Activated CD8-positive, alpha-beta T cell treated with anti-CD3 and anti-CD28 coated beads for 36 hours (primary cell): Measurements from ENCODE around the gene SUSD4. TPM values are rescaled to one million over a fixed set of nuclear protein-coding genes. Genes with fewer than 3 reads are reported as not detected.
"Not testable (repeated sequence)": the region's sequence is repeated elsewhere in the genome, so short reads cannot be mapped to it uniquely, and the experiment has no call there.

Experiments used
- ATAC-seq: fragments of 200-7000 bp; cut with Tn5 transposase; one replicate; pipeline ENCODE4 v1.10.0; 2021; ENCODE audit warnings: mild to moderate bottlenecking, moderate library complexity
- CTCF ChIA-PET: fragments of 350-600 bp; sonication (Branson Sonifier 250); formaldehyde crosslinking; loops from one replicate; lab custom pipeline; 2021; ENCODE audit warnings: antibody characterized with exemption; lab: Charles Lee
- POLR2A ChIA-PET: fragments of 350-600 bp; sonication (Branson Sonifier 250); formaldehyde crosslinking; loops from one replicate; lab custom pipeline; 2021; ENCODE audit warnings: antibody characterized with exemption; lab: Charles Lee
- DNase-seq: peaks from one replicate; pipeline ENCODE4 v3.0.0-alpha.2; 2020
- H3K27ac Mint-ChIP-seq: one replicate; pipeline ENCODE4 v1.8.0; 2021; ENCODE audit warnings: mild to moderate bottlenecking, mixed read lengths
- H3K27me3 Mint-ChIP-seq: one replicate; pipeline ENCODE4 v1.8.0; 2021; ENCODE audit warnings: mixed read lengths
- H3K36me3 Mint-ChIP-seq: one replicate; pipeline ENCODE4 v1.8.0; 2021; ENCODE audit warnings: low read depth, mixed read lengths
- H3K4me1 Mint-ChIP-seq: one replicate; pipeline ENCODE4 v1.8.0; 2021; ENCODE audit warnings: low read depth, mixed read lengths
- H3K4me3 Mint-ChIP-seq: one replicate; pipeline ENCODE4 v1.8.0; 2021; ENCODE audit warnings: mild to moderate bottlenecking, moderate library complexity, mixed read lengths
- H3K9me3 Mint-ChIP-seq: one replicate; pipeline ENCODE4 v1.8.0; 2021; ENCODE audit warnings: mixed read lengths
- CTCF ChIP-seq: fragments of 200-600 bp; IDR thresholded peaks from one replicate; pipeline ENCODE4 v1.8.0; 2022; ENCODE audit warnings: antibody characterized with exemption, mild to moderate bottlenecking
- intact Hi-C: fragments of 100-400 bp; cut with micrococcal nuclease; formaldehyde crosslinking; loops from one replicate; pipeline ENCODE4 v1.10.0; 2022
- total RNA-seq, 2 experiments: library from RNA; stranded (reverse); gene quantifications; one replicate each; pipeline ENCODE4 v1.2.3, GENCODE V29; 2021

Gene SUSD4
- total RNA-seq, 2 experiments from 2014 or later: 0.29 to 0.43 TPM

GRCh38 chr1:223291796-223292195 is 72.2 kb downstream of the SUSD4 start:
- Mint-ChIP-seq H3K9me3 (no peaks in the 10 kb centered on the region), H3K36me3 (no peaks in the 10 kb centered on the region), H3K27me3 (no peaks in the 10 kb centered on the region), H3K4me1 (no peaks in the 10 kb centered on the region), H3K27ac (no peak overlapping the region), H3K4me3 (no peak overlapping the region)
- intact Hi-C loops: no loop called here
- ATAC-seq (no peak), DNase-seq (no peak)
- ChIA-PET CTCF (no interaction called here), POLR2A (no interaction called here)
- TF ChIP-seq CTCF: no peak

- intact Hi-C loops: no loop called here
- TF ChIP-seq CTCF: no peak
- POLR2A ChIA-PET: no interaction called here
- Mint-ChIP-seq H3K9me3 (peaks cover 3% of the 10 kb centered on the region), H3K36me3 (no peaks in the 10 kb centered on the region), H3K4me1 (no peaks in the 10 kb centered on the region), H3K27ac (no peak overlapping the region), H3K27me3 (no peaks in the 10 kb centered on the region), H3K4me3 (no peak overlapping the region)
- DNase-seq: no peak
- CTCF ChIA-PET: no interaction called here
- no peak for ATAC-seq
Measured at GRCh38 chr1:223290397-223290796, 73.6 kb downstream of the SUSD4 start.

DNA sequence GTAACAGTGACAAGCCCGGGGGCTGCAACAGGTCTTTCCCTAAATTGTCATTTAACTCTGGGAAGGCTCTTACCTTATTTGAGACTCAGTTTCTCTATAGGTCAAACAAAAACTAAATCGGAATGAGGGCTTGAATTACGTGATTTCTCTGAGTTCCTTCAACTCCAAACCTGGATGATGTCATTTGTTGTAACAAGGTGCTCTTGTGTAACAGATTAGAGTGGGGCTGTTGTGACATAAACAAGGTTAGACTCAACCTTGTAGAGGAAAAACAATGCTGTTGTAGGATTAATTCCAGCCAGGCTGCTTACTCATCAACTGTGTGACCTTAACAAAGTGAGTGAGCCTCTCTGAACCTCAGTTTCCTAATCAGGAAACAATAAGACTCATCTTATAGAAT is 74.4 kb downstream of the SUSD4 start:
- ChIA-PET POLR2A (no interaction called here), CTCF (no interaction called here)
- intact Hi-C loops: no loop called here
- no peak overlapping the region for H3K27ac Mint-ChIP-seq
- H3K36me3 Mint-ChIP-seq: no peaks in the 10 kb centered on the region
- DNase-seq: no peak
- H3K27me3 Mint-ChIP-seq: no peaks in the 10 kb centered on the region
- TF ChIP-seq CTCF: no peak
- no peak overlapping the region for H3K4me3 Mint-ChIP-seq
- ATAC-seq: no peak
- no peaks in the 10 kb centered on the region for H3K4me1 Mint-ChIP-seq
- peaks cover 6% of the 10 kb centered on the region for H3K9me3 Mint-ChIP-seq

DNA sequence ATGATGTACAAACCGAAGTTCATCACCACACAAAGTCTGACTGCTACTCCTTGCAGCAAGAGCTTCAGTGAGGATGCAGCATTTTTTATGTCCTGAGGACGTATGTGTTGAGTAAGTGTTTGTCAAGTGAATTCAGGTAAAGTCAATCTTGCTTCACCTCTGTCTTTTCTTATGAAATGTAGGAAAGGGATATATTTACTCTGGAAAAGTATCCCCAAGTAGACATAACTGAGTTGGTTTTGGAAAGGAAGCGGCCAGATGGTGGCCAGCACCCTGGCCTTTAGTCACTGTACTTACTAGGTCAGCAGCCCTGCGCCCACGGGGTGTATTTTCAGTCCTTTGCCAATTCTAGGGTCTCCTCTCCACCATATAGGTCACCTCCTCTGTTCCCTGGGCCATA is 75.2 kb downstream of the SUSD4 start:
- ATAC-seq (no peak), DNase-seq (no peak)
- Mint-ChIP-seq H3K36me3 (no peaks in the 10 kb centered on the region), H3K27ac (no peak overlapping the region), H3K27me3 (no peaks in the 10 kb centered on the region), H3K9me3 (peaks cover 6% of the 10 kb centered on the region), H3K4me1 (no peaks in the 10 kb centered on the region), H3K4me3 (no peak overlapping the region)
- TF ChIP-seq CTCF: no peak
- CTCF ChIA-PET: no interaction called here
- intact Hi-C loops: no loop called here
- POLR2A ChIA-PET: no interaction called here

- DNase-seq (no peak), ATAC-seq (no peak)
- H3K4me3 Mint-ChIP-seq: no peak overlapping the region
- ChIA-PET CTCF (no interaction called here), POLR2A (no interaction called here)
- H3K9me3 Mint-ChIP-seq: peaks cover 8% of the 10 kb centered on the region
- H3K36me3 Mint-ChIP-seq: no peaks in the 10 kb centered on the region
- intact Hi-C loops: no loop called here
- no peak for TF ChIP-seq CTCF
- H3K27ac Mint-ChIP-seq: no peak overlapping the region
- H3K4me1 Mint-ChIP-seq: no peaks in the 10 kb centered on the region
- H3K27me3 Mint-ChIP-seq: no peaks in the 10 kb centered on the region
Measured at GRCh38 chr1:223285452-223285851, 78.5 kb downstream of the SUSD4 start.

- intact Hi-C loops, DNase-seq, H3K4me1 Mint-ChIP-seq, H3K27me3 Mint-ChIP-seq, CTCF ChIA-PET, H3K27ac Mint-ChIP-seq, ATAC-seq, POLR2A ChIA-PET, H3K36me3 Mint-ChIP-seq, H3K9me3 Mint-ChIP-seq, H3K4me3 Mint-ChIP-seq: not testable (repeated sequence)
Measured at GRCh38 chr1:223283697-223284096, 80.3 kb downstream of the SUSD4 start.

GRCh38 chr1:223278311-223278710 is 85.7 kb downstream of the SUSD4 start:
- H3K9me3 Mint-ChIP-seq, H3K27ac Mint-ChIP-seq, H3K27me3 Mint-ChIP-seq, ATAC-seq, DNase-seq, H3K36me3 Mint-ChIP-seq, H3K4me3 Mint-ChIP-seq, POLR2A ChIA-PET, intact Hi-C loops: not testable (repeated sequence)
- peaks cover 10% of the 10 kb centered on the region for H3K4me1 Mint-ChIP-seq
- CTCF ChIA-PET: interaction anchor here (1.1 to 1.3 kb wide), 2 partner anchors 81 to 145 kb away, joined by 3 to 4 read pairs; no protein-coding TSS in a partner anchor
